A673 (cell line): ENCODE results near the gene CLEC17A. TPM values are rescaled to one million over a fixed set of nuclear protein-coding genes. Genes with fewer than 3 reads are reported as not detected.
"Not testable (repeated sequence)": the region's sequence is repeated elsewhere in the genome, so short reads cannot be mapped to it uniquely, and the experiment has no call there.

Experiments used
- BruUV-seq: library from RNA; stranded (reverse); fragments of 400-500 nt; replicated peaks from 2 replicates; lab custom pipeline; 2021; lab: Mats Ljungman, UMichigan
- CTCF ChIA-PET: fragments of 300-600 bp; sonication (Branson Sonifier 250); formaldehyde crosslinking; loops from one replicate; lab custom pipeline; 2022; ENCODE audit warnings: antibody characterized with exemption; lab: Charles Lee
- POLR2A ChIA-PET: fragments of 300-600 bp; sonication (Branson Sonifier 250); formaldehyde crosslinking; loops from one replicate; lab custom pipeline; 2022; ENCODE audit warnings: antibody characterized with exemption; ENCODE audit not compliant: low non-redundant PET; lab: Charles Lee
- DNase-seq: peaks from one replicate; pipeline ENCODE4 v3.0.0-alpha.2; 2015; ENCODE audit warnings: low spot score
- H3K27ac ChIP-seq: fragments of 200-600 bp; sonication (generic); 2 replicates; pipeline ENCODE4 v1.5.1; 2016; ENCODE audit warnings: mixed run types, low read depth, mild to moderate bottlenecking, mixed read lengths, antibody characterized with exemption, low read length; ENCODE audit not compliant: poor library complexity, severe bottlenecking
- H3K27me3 ChIP-seq: fragments of 200-600 bp; sonication (generic); replicated peaks from 2 replicates; pipeline ENCODE4 v1.6.1; 2017; ENCODE audit warnings: mixed run types, low read depth, mild to moderate bottlenecking, mixed read lengths, antibody characterized with exemption, low read length; ENCODE audit not compliant: insufficient read depth, poor library complexity
- H3K36me3 ChIP-seq: fragments of 200-600 bp; sonication (generic); 2 replicates; pipeline ENCODE4 v1.6.1; 2016; ENCODE audit warnings: mixed run types, mild to moderate bottlenecking, mixed read lengths, antibody characterized with exemption, low read length; ENCODE audit not compliant: insufficient read depth, poor library complexity, severe bottlenecking
- H3K4me1 ChIP-seq: fragments of 200-600 bp; sonication (generic); 2 replicates; pipeline ENCODE4 v1.6.1; 2017; ENCODE audit warnings: mixed run types, mild to moderate bottlenecking, mixed read lengths, antibody characterized with exemption, low read length; ENCODE audit not compliant: insufficient read depth, poor library complexity, severe bottlenecking
- H3K4me3 ChIP-seq: fragments of 200-600 bp; sonication (generic); 2 replicates; pipeline ENCODE4 v1.5.1; 2016; ENCODE audit warnings: low read depth, mixed run types, mild to moderate bottlenecking, mixed read lengths, low read length; ENCODE audit not compliant: poor library complexity, severe bottlenecking
- H3K9me3 ChIP-seq: fragments of 200-600 bp; sonication (generic); 2 replicates; pipeline ENCODE4 v1.6.1; 2016; ENCODE audit warnings: mixed run types, low read depth, mild to moderate bottlenecking, mixed read lengths, antibody characterized with exemption, low read length; ENCODE audit not compliant: poor library complexity, severe bottlenecking
- EZH2 ChIP-seq: fragments of 200-600 bp; sonication (generic); IDR thresholded peaks from 2 replicates; pipeline ENCODE4 v1.6.1; 2017; ENCODE audit warnings: borderline replicate concordance, low read depth, mild to moderate bottlenecking, mixed read lengths, antibody characterized with exemption, low read length; ENCODE audit not compliant: poor library complexity, severe bottlenecking
- intact Hi-C: fragments of 100-400 bp; cut with micrococcal nuclease; formaldehyde crosslinking; loops from one replicate; pipeline ENCODE4 v1.10.0; 2022; ENCODE audit not compliant: unreplicated experiment
- total RNA-seq: library from RNA; stranded (reverse); gene quantifications from 2 replicates; pipeline ENCODE4 v1.2.3, GENCODE V29; 2021
- TF ChIP-seq, protein P1 (sequence below): fragments of 300-800, 200-600 bp; sonication (generic); conservative IDR thresholded peaks from 2 replicates; pipeline ENCODE4 v1.5.1; 2017; ENCODE audit warnings: low read depth, mild to moderate bottlenecking, antibody characterized with exemption, low read length, moderate library complexity, mixed read lengths

Gene CLEC17A
- total RNA-seq, 1 experiment from 2014 or later: not detected

DNA sequence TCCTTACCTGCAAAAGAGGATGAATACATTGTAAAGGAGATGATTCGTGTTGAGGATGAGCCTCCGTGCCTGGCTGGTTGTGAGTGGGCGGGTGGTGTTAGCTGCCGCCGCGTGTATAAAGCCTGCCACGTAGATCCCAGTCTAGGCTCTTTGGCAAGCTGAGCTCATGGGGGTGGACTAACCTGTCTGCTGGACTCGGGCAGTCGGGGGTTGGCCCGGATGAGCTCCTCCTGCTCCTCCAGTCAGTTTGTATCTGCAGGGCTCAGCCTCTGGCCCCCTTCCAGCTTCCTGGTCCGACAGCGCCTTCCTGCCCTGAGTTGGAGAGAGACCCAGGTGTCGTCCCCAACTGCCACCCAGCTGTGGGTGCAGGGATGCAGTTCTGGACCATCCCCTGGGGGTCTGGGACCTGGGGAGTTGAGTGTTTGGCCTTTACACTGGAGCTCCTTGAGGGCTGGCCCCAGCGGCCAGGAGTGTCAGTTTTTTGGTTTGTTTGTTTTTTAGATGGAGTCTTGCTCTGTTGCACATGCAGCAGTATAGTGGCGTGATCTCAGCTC lies 32.6 kb upstream of the CLEC17A start:
- POLR2A ChIA-PET: no interaction called here
- DNase-seq: no peak
- Histone ChIP-seq H3K27ac (no peak overlapping the region), H3K4me3 (no peak overlapping the region), H3K27me3 (no peaks in the 10 kb centered on the region), H3K4me1 (peaks cover 20% of the 10 kb centered on the region), H3K36me3 (peaks cover 10% of the 10 kb centered on the region), H3K9me3 (no peaks in the 10 kb centered on the region)
- intact Hi-C loops: no loop called here
- CTCF ChIA-PET: no interaction called here
- no peak for TF ChIP-seq EZH2
- TF ChIP-seq, protein P1, sequence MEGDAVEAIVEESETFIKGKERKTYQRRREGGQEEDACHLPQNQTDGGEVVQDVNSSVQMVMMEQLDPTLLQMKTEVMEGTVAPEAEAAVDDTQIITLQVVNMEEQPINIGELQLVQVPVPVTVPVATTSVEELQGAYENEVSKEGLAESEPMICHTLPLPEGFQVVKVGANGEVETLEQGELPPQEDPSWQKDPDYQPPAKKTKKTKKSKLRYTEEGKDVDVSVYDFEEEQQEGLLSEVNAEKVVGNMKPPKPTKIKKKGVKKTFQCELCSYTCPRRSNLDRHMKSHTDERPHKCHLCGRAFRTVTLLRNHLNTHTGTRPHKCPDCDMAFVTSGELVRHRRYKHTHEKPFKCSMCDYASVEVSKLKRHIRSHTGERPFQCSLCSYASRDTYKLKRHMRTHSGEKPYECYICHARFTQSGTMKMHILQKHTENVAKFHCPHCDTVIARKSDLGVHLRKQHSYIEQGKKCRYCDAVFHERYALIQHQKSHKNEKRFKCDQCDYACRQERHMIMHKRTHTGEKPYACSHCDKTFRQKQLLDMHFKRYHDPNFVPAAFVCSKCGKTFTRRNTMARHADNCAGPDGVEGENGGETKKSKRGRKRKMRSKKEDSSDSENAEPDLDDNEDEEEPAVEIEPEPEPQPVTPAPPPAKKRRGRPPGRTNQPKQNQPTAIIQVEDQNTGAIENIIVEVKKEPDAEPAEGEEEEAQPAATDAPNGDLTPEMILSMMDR: no peak
- BruUV-seq: no TSS peak

DNA sequence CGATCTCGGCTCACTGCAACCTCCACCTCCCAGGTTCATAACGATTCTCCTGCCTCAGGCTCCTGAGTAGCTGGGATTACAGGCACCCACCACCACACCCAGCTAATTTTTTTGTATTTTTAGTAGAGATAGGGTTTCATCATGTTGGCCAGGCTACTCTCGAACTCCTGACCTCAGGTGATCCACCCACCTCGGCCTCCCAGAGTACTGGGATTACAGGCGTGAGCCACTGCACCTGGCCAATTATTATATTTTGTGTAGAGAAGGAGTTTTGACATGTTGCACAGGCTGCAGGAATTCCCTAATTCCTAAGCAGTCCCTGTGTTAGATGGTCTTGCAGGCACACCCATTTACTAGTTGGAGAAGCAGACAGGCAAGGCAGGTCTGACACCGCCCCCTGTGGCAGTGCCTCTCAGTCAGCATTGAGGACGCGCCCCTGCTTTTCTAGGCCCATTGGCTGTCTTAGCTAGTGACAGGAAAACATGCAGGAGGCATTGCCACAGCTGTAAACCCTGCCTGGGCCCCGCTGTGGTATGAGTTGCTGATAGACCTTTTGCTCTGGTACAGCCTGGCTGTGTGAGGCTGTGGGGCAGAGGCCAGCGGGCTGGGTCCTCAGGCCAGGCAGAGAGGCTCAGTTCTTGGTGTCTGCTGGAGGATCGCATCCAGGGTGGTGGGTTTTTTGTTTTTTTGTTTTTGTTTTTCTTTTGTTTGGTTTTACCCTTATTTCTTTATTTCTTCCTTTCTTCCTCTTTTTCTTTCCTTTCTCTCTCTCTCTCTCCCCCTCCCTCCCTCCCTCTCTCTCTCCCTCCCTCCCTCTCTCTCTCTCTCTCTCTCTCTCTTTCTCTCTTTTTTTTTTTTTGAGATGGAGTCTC lies 31.5 kb upstream of the CLEC17A start:
- peak; percentile 46 for DNase-seq
- H3K27me3 ChIP-seq, BruUV-seq, POLR2A ChIA-PET, H3K4me3 ChIP-seq, H3K9me3 ChIP-seq, intact Hi-C loops: not testable (repeated sequence)
- peaks cover 12% of the 10 kb centered on the region for H3K4me1 ChIP-seq
- H3K36me3 ChIP-seq: peaks cover 10% of the 10 kb centered on the region
- H3K27ac ChIP-seq: peak overlapping the region; percentile 50
- CTCF ChIA-PET: interaction anchor here (0.7 kb wide), 1 partner anchor 220 kb away, joined by 4 read pairs; no protein-coding TSS in a partner anchor
- TF ChIP-seq, protein P1: peak; percentile 36

DNA sequence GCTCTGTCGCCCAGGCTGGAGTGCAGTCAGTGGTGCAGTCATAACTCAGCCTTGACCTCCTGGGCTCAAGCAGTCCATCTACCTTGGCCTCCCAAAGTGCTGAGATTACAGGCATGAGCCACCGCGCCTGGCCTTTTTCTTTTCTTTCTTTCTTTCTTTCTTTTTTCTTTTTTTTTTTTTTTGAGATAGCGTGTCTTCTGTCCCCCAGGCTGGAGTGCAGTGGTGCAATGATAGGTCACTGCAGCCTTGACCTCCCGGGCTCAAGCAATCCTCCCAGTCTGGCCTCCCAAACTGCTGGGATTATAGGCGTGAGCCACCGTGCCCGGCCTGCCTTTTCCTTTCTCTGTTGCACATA lies 30.9 kb upstream of the CLEC17A start:
- H3K4me3 ChIP-seq, POLR2A ChIA-PET, BruUV-seq, H3K4me1 ChIP-seq, H3K27me3 ChIP-seq, H3K9me3 ChIP-seq, intact Hi-C loops, DNase-seq, H3K27ac ChIP-seq: not testable (repeated sequence)
- peaks cover 10% of the 10 kb centered on the region for H3K36me3 ChIP-seq
- CTCF ChIA-PET: interaction anchor here (0.7 kb wide), 1 partner anchor 10 kb away, joined by 9 read pairs; no protein-coding TSS in a partner anchor
